ENCODE data around the gene LDLRAD2.
"Not testable (repeated sequence)": the region's sequence is repeated elsewhere in the genome, so short reads cannot be mapped to it uniquely, and the experiment has no call there.

Gene LDLRAD2
- 0 reads per million in 2 donors for total RNA-seq

- DNase-seq: no peak
Measured at GRCh38 chr1:21811875-21812305, at the start of gene LDLRAD2. TSS of gene LDLRAD2 (plus strand) at chr1:21812265. CDS start at chr1:21812452, 187 bp downstream.

GRCh38 chr1:21763236-21763635 is 48.8 kb upstream of the LDLRAD2 start:
- DNase-seq: no peak

- no peak for DNase-seq
Measured at GRCh38 chr1:21763694-21764419, 48.2 kb upstream of the LDLRAD2 start.

- DNase-seq: no peak
Measured at GRCh38 chr1:21764615-21765423, 47.2 kb upstream of the LDLRAD2 start.

- DNase-seq: no peak
Measured at GRCh38 chr1:21766210-21766609, 45.9 kb upstream of the LDLRAD2 start.

- not testable (repeated sequence) for DNase-seq
Measured at GRCh38 chr1:21767106-21767505, 45.0 kb upstream of the LDLRAD2 start.

GRCh38 chr1:21770201-21770600 is 41.9 kb upstream of the LDLRAD2 start:
- DNase-seq: no peak

- not testable (repeated sequence) for DNase-seq
Measured at GRCh38 chr1:21770602-21771001, 41.5 kb upstream of the LDLRAD2 start.

- DNase-seq: not testable (repeated sequence)
Measured at GRCh38 chr1:21771672-21772071, 40.4 kb upstream of the LDLRAD2 start.

GRCh38 chr1:21773585-21773984 is 38.5 kb upstream of the LDLRAD2 start:
- no peak for DNase-seq

GRCh38 chr1:21774835-21775549 is 37.1 kb upstream of the LDLRAD2 start:
- DNase-seq: no peak

GRCh38 chr1:21775550-21775914 is 36.5 kb upstream of the LDLRAD2 start:
- no peak for DNase-seq

- DNase-seq: no peak
Measured at GRCh38 chr1:21775985-21776562, 36.0 kb upstream of the LDLRAD2 start.

- not testable (repeated sequence) for DNase-seq
Measured at GRCh38 chr1:21776925-21777324, 35.1 kb upstream of the LDLRAD2 start.

GRCh38 chr1:21778405-21778727 is 33.7 kb upstream of the LDLRAD2 start:
- no peak for DNase-seq

- no peak for DNase-seq
Measured at GRCh38 chr1:21779613-21780521, 32.2 kb upstream of the LDLRAD2 start.

GRCh38 chr1:21781815-21782348 is 30.2 kb upstream of the LDLRAD2 start:
- DNase-seq: no peak

- DNase-seq: peak; percentile 37
Measured at GRCh38 chr1:21782349-21782867, 29.7 kb upstream of the LDLRAD2 start.

GRCh38 chr1:21782868-21783678 is 29.0 kb upstream of the LDLRAD2 start, which contains the start of gene USP48:
TSS of gene USP48 (minus strand) at chr1:21783149. CDS start at chr1:21782957, 192 bp downstream.
- DNase-seq: peak; percentile 92

All from T-helper 9 cell (primary cell).